HepG2 (cell line): ENCODE results near the gene SDK2.
A peak's percentile ranks its signal among the peaks of the same experiment; 100 is the strongest.

Experiments used
- BRCA1 ChIP-seq: sonication (generic); formaldehyde crosslinking; IDR thresholded peaks from 2 replicates; pipeline ENCODE4 v1.4.0; 2020; ENCODE audit warnings: missing genetic modification reagents
- CREB1 ChIP-seq, 2 experiments: fragments of 450-650 bp in 1 of 2; IDR thresholded peaks; 2 replicates each; pipeline ENCODE4 v1.6.1; 2016 to 2017; ENCODE audit warnings: control low read depth in 1 of 2, mild to moderate bottlenecking in 1 of 2, missing compliant biosample characterization in 1 of 2, missing genetic modification characterization in 1 of 2
- MYC ChIP-seq: sonication (generic); formaldehyde crosslinking; IDR thresholded peaks from 2 replicates; pipeline ENCODE4 v1.9.0; 2021; ENCODE audit warnings: missing genetic modification reagents, borderline replicate concordance
- NFKB2 ChIP-seq: sonication (generic); formaldehyde crosslinking; IDR thresholded peaks from 2 replicates; pipeline ENCODE4 v1.4.0; 2020; ENCODE audit warnings: missing genetic modification reagents, borderline replicate concordance
- POLR2A ChIP-seq, 2 experiments: IDR thresholded peaks; 2 replicates each; pipeline ENCODE4 v1.6.1; 2011; ENCODE audit warnings: low read depth in 2 of 2, low read length in 2 of 2, mild to moderate bottlenecking in 1 of 2, moderate library complexity in 1 of 2; ENCODE audit not compliant: insufficient read depth in 1 of 2
- SNAI1 ChIP-seq: sonication (generic); formaldehyde crosslinking; IDR thresholded peaks from 2 replicates; pipeline ENCODE4 v1.5.0; 2020; ENCODE audit warnings: mild to moderate bottlenecking, missing genetic modification reagents, borderline replicate concordance
- SUZ12 ChIP-seq: fragments of 150-350 bp; IDR thresholded peaks from 2 replicates; pipeline ENCODE4 v1.6.1; 2014; ENCODE audit warnings: low read depth, low read length
- TP53 ChIP-seq: sonication (generic); formaldehyde crosslinking; conservative IDR thresholded peaks from 2 replicates; pipeline ENCODE4 v1.4.0; 2020; ENCODE audit warnings: missing genetic modification reagents
- ZNF563 ChIP-seq: sonication (generic); formaldehyde crosslinking; IDR thresholded peaks from 2 replicates; pipeline ENCODE4 v1.8.0; 2022; ENCODE audit warnings: mild to moderate bottlenecking, moderate library complexity, missing genetic modification reagents
- TF ChIP-seq, protein P1 (sequence below): IDR thresholded peaks from 2 replicates; pipeline ENCODE4 v1.6.1; 2016; ENCODE audit warnings: missing genetic modification reagents, missing compliant biosample characterization
- TF ChIP-seq, protein P2 (sequence below): sonication (generic); formaldehyde crosslinking; IDR thresholded peaks from 2 replicates; pipeline ENCODE4 v1.8.1; 2023; ENCODE audit warnings: mild to moderate bottlenecking, missing genetic modification reagents
- TF ChIP-seq, protein P3 (sequence below): sonication (generic); formaldehyde crosslinking; IDR thresholded peaks from 2 replicates; pipeline ENCODE4 v1.5.0; 2020; ENCODE audit warnings: mild to moderate bottlenecking, missing genetic modification reagents, moderate library complexity

DNA sequence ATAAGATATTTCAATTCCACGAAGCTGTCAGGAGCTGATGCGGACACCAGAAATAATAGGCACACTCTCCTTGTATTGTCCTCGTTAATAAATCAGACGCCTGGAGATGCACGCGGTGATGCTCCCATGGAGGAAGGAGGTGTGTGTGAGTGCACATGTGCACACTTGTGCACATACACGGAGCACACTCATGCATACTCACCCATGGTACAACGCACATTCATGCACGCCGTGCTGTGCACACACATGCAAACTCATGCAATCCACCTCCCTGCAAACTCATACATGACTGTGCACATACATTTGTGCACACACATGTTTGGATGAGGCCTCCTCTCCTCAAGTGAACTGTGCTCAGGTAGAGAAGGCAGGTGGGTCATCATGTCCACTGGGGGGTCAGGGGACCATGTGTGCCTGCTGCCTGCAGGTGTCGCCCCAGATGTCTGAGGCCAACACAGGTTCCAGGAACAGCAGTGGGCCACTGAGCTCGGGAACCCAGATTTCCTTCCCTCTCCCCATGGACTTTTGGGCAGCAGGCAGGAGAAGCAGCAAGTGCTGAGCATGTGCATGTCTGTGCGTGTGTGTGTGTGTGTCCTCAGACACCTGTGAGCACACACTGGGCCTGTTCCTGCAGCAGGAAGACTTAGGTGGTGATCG, 165.3 kb downstream of the SDK2 start:
- TF ChIP-seq ZNF563 (no peak), SNAI1 (CRISPR knock-in tag) (no peak), BRCA1 (no peak), MYC (no peak), TP53 (no peak), POLR2A (IDR thresholded peaks at IDR 0.05; ENCODE audit: insufficient read depth in 1 of 2, low read depth in 2 of 2, low read length in 2 of 2) (no peak), CREB1 (IDR thresholded peaks at IDR 0.05) (no peak), CREB1 (CRISPR knock-in tag; IDR thresholded peaks at IDR 0.05) (no peak), NFKB2 (CRISPR knock-in tag) (no peak), SUZ12 (no peak)
- TF ChIP-seq, protein P1, sequence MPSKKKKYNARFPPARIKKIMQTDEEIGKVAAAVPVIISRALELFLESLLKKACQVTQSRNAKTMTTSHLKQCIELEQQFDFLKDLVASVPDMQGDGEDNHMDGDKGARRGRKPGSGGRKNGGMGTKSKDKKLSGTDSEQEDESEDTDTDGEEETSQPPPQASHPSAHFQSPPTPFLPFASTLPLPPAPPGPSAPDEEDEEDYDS (CRISPR knock-in tag) = no peak
- TF ChIP-seq, protein P2, sequence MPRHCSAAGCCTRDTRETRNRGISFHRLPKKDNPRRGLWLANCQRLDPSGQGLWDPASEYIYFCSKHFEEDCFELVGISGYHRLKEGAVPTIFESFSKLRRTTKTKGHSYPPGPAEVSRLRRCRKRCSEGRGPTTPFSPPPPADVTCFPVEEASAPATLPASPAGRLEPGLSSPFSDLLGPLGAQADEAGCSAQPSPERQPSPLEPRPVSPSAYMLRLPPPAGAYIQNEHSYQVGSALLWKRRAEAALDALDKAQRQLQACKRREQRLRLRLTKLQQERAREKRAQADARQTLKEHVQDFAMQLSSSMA (CRISPR knock-in tag) = no peak
- TF ChIP-seq, protein P3, sequence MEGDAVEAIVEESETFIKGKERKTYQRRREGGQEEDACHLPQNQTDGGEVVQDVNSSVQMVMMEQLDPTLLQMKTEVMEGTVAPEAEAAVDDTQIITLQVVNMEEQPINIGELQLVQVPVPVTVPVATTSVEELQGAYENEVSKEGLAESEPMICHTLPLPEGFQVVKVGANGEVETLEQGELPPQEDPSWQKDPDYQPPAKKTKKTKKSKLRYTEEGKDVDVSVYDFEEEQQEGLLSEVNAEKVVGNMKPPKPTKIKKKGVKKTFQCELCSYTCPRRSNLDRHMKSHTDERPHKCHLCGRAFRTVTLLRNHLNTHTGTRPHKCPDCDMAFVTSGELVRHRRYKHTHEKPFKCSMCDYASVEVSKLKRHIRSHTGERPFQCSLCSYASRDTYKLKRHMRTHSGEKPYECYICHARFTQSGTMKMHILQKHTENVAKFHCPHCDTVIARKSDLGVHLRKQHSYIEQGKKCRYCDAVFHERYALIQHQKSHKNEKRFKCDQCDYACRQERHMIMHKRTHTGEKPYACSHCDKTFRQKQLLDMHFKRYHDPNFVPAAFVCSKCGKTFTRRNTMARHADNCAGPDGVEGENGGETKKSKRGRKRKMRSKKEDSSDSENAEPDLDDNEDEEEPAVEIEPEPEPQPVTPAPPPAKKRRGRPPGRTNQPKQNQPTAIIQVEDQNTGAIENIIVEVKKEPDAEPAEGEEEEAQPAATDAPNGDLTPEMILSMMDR (CRISPR knock-in tag) = peak; percentile 82
